ENCODE measurements around the gene SRCIN1. TPM values are rescaled to one million over a fixed set of nuclear protein-coding genes. Genes with fewer than 3 reads are reported as not detected.
"Not testable (repeated sequence)": the region's sequence is repeated elsewhere in the genome, so short reads cannot be mapped to it uniquely, and the experiment has no call there.

The SRCIN1 gene
- total RNA-seq, 4 donors from 2014 or later, result 0.54 to 0.89 (median 0.69) TPM

DNA sequence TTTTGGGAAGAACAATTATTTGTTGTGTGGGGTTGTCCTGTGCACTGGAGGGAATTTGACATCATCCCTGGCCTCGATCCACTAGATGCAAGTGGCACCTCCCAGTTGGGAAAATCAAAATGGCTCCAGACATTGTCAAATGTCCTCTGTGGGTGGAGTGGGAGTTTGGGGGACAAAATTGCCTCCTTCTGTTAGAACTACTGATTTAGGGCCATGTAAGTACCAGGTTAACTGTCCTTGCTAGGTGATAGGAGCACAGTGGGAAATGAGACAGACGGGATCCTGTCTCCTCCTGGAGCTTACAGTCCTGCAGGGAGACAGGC lies 120.6 kb downstream of the SRCIN1 start:
- Histone ChIP-seq H3K9me3 (no peaks in the 10 kb centered on the region), H3K4me1 (peaks cover 0 to 3% of the 10 kb centered on the region in 2 donors), H3K27me3 (no peaks in the 10 kb centered on the region), H3K27ac (no peak overlapping the region), H3K36me3 (peaks cover 0 to 6% of the 10 kb centered on the region in 2 donors), H3K4me3 (replicated peaks in 1 of 3) (no peak overlapping the region)
- intact Hi-C loops (cut with DNase I), result loop anchor here (5.0 kb wide), 1 partner anchor 43 kb away; no protein-coding TSS in a partner anchor
- TF ChIP-seq CTCF (IDR thresholded peaks at IDR 0.05), result no peak
- TF ChIP-seq POLR2A (IDR thresholded peaks at IDR 0.05), result no peak
- WGBS, 2 donors, result 45 to 52% methylated on average over 2 of the region's 2 CpGs
- no peak for DNase-seq

GRCh38 chr17:38484242-38485145 lies 121.3 kb downstream of the SRCIN1 start:
- not testable (repeated sequence) for H3K9me3 ChIP-seq; H3K4me1 ChIP-seq; H3K36me3 ChIP-seq; H3K4me3 ChIP-seq (replicated peaks in 1 of 3); H3K27me3 ChIP-seq; H3K27ac ChIP-seq
- 57 to 60% methylated on average over 21 of the region's 21 CpGs for WGBS, 2 donors
- DNase-seq, result peak; percentile 67 to 72
- intact Hi-C loops (cut with DNase I), result loop anchor here (5.0 kb wide), 1 partner anchor 42 kb away; no protein-coding TSS in a partner anchor
- peak; percentile 52 to 87 (median 74) for TF ChIP-seq CTCF (IDR thresholded peaks at IDR 0.05)

DNA sequence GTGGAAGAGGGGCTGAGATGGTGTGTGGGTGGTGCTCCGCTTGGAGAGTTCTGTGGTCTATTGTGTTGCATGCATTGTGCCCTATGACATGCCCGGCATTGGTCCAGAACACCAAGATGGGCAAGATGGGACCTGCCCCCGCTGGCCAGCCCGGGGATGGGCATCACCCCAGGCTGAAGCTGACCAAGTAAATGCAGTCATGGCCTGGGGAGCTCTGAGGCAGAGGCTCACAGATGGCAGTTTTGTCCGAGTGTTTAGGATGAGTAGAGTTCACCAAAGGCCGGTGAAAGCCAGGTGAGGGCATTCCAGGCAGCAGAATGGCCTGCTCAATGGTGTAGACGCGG lies 123.1 kb downstream of the SRCIN1 start:
- H3K27me3 ChIP-seq; H3K4me3 ChIP-seq (replicated peaks in 1 of 3); DNase-seq; H3K9me3 ChIP-seq; H3K27ac ChIP-seq; intact Hi-C loops (cut with DNase I); H3K4me1 ChIP-seq; H3K36me3 ChIP-seq: not testable (repeated sequence)
- 91 to 93% methylated on average over 4 to 6 of the region's 8 CpGs for WGBS, 2 donors

GRCh38 chr17:38482039-38482699 lies 123.6 kb downstream of the SRCIN1 start:
- H3K27ac ChIP-seq; DNase-seq; H3K4me1 ChIP-seq; intact Hi-C loops (cut with DNase I); H3K36me3 ChIP-seq; H3K4me3 ChIP-seq (replicated peaks in 1 of 3); H3K9me3 ChIP-seq; H3K27me3 ChIP-seq: not testable (repeated sequence)
- WGBS, 2 donors, result 77 to 96% methylated on average over 5 to 16 of the region's 19 CpGs

Other genes with a start within 250 kb of the SRCIN1 start
- gene ARHGAP23, start 177.5 kb downstream of the SRCIN1 start, total RNA-seq, result 10 to 100 TPM; 13.0 to 40.8 (median 24.6) TPM
- gene EPOP, start 69.0 kb upstream of the SRCIN1 start, total RNA-seq, result 1 to 10 TPM in 1 of 4 donors, under 1 TPM in 3; 0.20 to 1.8 (median 0.41) TPM
- 100 to 1,000 TPM; 111 to 192 (median 115) TPM for gene MLLT6, start 99.3 kb upstream of the SRCIN1 start, total RNA-seq
- 10 to 100 TPM; 12.4 to 29.0 (median 18.2) TPM for gene CISD3, start 124.4 kb upstream of the SRCIN1 start, total RNA-seq
- gene PCGF2, start 142.4 kb upstream of the SRCIN1 start, total RNA-seq, result 10 to 100 TPM in 2 of 4 donors, 1 to 10 TPM in 2; 8.5 to 13.5 (median 10.9) TPM
- gene PSMB3, start 146.8 kb upstream of the SRCIN1 start, total RNA-seq, result 100 to 1,000 TPM; 135 to 256 (median 222) TPM
- 10 to 100 TPM; 40.8 to 48.6 (median 43.8) TPM for gene PIP4K2B, start 193.6 kb upstream of the SRCIN1 start, total RNA-seq
- gene CWC25, start 219.4 kb upstream of the SRCIN1 start, total RNA-seq, result 10 to 100 TPM; 19.0 to 26.8 (median 22.1) TPM
- 1,000 to 10,000 TPM; 1,055 to 2,735 (median 1,279) TPM for gene RPL23, start 247.8 kb upstream of the SRCIN1 start, total RNA-seq

Data from thyroid gland (tissue), 4 donors.